ENCODE results near the gene UGT2B7. TPM values are rescaled to one million over a fixed set of nuclear protein-coding genes. Genes with fewer than 3 reads are reported as not detected.

UGT2B7 gene
- total and polyA plus RNA-seq, 10 of the 15 experiments (the other 5 are each of a cell fraction or from before 2014, with no cell fraction given), result 0.73 to 2.9 (median 1.2) TPM

GRCh38 chr4:69133993-69134392 lies 37.7 kb downstream of the UGT2B7 start (continued):
- TF ChIP-seq ZBTB40 (IDR thresholded peaks at IDR 0.05; ENCODE audit: borderline replicate concordance), result no peak
- no peak for TF ChIP-seq CEBPB (IDR thresholded peaks at IDR 0.05; ENCODE audit: borderline replicate concordance in 1 of 2, low read depth in 2 of 2, low read length in 2 of 2)
- TF ChIP-seq PBX3 (IDR thresholded peaks at IDR 0.05; ENCODE audit: insufficient replicate concordance, low read depth, low read length), result no peak
- no peak for TF ChIP-seq SREBF2 (IDR thresholded peaks at IDR 0.05; ENCODE audit: low read length)
- no peak for TF ChIP-seq CHD1 (IDR thresholded peaks at IDR 0.05; ENCODE audit: low read depth, low read length)
- TF ChIP-seq WRNIP1 (IDR thresholded peaks at IDR 0.05; ENCODE audit: borderline replicate concordance, low read depth, low read length), result no peak
- TF ChIP-seq E2F4 (IDR thresholded peaks at IDR 0.05; ENCODE audit: low read depth, low read length), result no peak
- no peak for TF ChIP-seq USF2 (IDR thresholded peaks at IDR 0.05; ENCODE audit: borderline replicate concordance, low read depth, low read length)
- TF ChIP-seq MEF2A (IDR thresholded peaks at IDR 0.05; ENCODE audit: insufficient read depth, low read depth, low read length), result no peak
- TF ChIP-seq BCLAF1 (IDR thresholded peaks at IDR 0.05), result no peak
